AG09309 (cell line): ENCODE results near the gene ARHGDIB.

Experiments
- DNase-seq: peaks from one replicate; pipeline ENCODE4 v3.0.0-alpha.2; 2010; ENCODE audit warnings: low read depth
- H3K4me3 ChIP-seq: 2 replicates; pipeline ENCODE4 v1.5.1; 2011; ENCODE audit warnings: mild to moderate bottlenecking, low read depth, low read length, moderate library complexity; ENCODE audit not compliant: control insufficient read depth
- TF ChIP-seq, protein P1 (sequence below): IDR thresholded peaks from 2 replicates; pipeline ENCODE4 v1.5.1; 2011; ENCODE audit warnings: mild to moderate bottlenecking, low read depth, low read length, inconsistent platforms; ENCODE audit not compliant: insufficient read depth, control insufficient read depth; ENCODE audit errors: missing control alignments

The ARHGDIB gene

GRCh38 chr12:14986449-14986848 lies 25.0 kb upstream of the ARHGDIB start:
- DNase-seq = no peak
- no peak overlapping the region for H3K4me3 ChIP-seq
- TF ChIP-seq, protein P1, sequence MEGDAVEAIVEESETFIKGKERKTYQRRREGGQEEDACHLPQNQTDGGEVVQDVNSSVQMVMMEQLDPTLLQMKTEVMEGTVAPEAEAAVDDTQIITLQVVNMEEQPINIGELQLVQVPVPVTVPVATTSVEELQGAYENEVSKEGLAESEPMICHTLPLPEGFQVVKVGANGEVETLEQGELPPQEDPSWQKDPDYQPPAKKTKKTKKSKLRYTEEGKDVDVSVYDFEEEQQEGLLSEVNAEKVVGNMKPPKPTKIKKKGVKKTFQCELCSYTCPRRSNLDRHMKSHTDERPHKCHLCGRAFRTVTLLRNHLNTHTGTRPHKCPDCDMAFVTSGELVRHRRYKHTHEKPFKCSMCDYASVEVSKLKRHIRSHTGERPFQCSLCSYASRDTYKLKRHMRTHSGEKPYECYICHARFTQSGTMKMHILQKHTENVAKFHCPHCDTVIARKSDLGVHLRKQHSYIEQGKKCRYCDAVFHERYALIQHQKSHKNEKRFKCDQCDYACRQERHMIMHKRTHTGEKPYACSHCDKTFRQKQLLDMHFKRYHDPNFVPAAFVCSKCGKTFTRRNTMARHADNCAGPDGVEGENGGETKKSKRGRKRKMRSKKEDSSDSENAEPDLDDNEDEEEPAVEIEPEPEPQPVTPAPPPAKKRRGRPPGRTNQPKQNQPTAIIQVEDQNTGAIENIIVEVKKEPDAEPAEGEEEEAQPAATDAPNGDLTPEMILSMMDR = no peak

GRCh38 chr12:14984766-14985285 lies 23.4 kb upstream of the ARHGDIB start:
- no peak overlapping the region for H3K4me3 ChIP-seq
- TF ChIP-seq, protein P1 = no peak
- no peak for DNase-seq

DNA sequence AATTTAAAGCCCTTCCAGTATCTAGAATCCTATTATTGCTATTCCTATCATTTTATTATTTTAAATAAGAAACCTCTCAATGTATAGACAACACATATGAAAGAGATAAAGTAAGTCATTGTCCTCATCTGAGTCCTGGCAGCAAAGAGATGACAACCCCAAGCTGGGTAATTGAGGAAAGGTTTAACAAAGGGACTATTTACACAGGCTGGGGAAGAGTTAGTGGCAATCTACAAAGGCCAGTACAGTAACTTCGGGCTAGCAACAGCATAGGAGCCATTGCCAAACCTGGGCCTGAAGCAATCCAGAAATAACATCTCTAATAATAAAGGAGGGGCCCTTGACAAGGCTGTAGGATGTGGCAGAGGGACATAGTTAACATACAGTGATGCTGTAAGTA lies 22.6 kb upstream of the ARHGDIB start:
- DNase-seq = no peak
- H3K4me3 ChIP-seq = no peak overlapping the region
- TF ChIP-seq, protein P1 = no peak

DNA sequence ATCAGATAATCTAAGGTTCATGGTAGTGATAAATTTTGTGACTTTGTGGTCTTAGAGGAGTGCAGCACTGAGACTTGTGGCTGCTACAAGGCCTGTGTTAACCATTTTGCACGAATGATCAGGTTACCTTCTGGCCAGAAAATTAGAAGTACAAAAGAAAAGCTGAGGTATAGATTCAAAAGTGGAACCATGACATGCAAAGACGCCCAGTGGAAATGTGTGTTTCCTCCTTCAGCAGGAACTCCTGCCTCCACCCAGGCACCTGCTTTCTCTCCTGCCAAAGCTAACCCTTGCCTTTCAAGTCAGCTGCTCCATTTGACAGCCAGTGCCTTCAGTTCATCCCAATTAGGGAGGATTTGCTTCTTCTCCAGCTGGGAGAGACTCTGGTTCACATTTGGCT lies 21.6 kb upstream of the ARHGDIB start:
- no peak for DNase-seq
- TF ChIP-seq, protein P1 = no peak
- H3K4me3 ChIP-seq = no peak overlapping the region

- no peak overlapping the region for H3K4me3 ChIP-seq
- no peak for DNase-seq
- TF ChIP-seq, protein P1 = no peak
Measured at GRCh38 chr12:14982562-14982961, 21.2 kb upstream of the ARHGDIB start.

GRCh38 chr12:14981049-14981448 lies 19.6 kb upstream of the ARHGDIB start:
- TF ChIP-seq, protein P1 = no peak
- H3K4me3 ChIP-seq = no peak overlapping the region
- DNase-seq = no peak

- TF ChIP-seq, protein P1 = no peak
- DNase-seq = no peak
Measured at GRCh38 chr12:14979468-14979867, 18.1 kb upstream of the ARHGDIB start.

More at GRCh38 chr12:14979468-14979867, 18.1 kb upstream of the ARHGDIB start:
- no peak overlapping the region for H3K4me3 ChIP-seq
